A549 (cell line): ENCODE results near the gene NAA38.

ENCODE experiments used
- CTCF ChIP-seq: fragments of >200 bp; sonication (Bioruptor Twin); formaldehyde crosslinking; IDR thresholded peaks from 3 replicates; pipeline ENCODE4 v1.5.1; 2016
- HOXB13 ChIP-seq: fragments of 250-450 bp; sonication (Bioruptor Pico); IDR thresholded peaks from 2 replicates; pipeline ENCODE4 v1.5.0; 2020; ENCODE audit warnings: low read depth, mild to moderate bottlenecking, moderate library complexity
- POLR2AphosphoS2 ChIP-seq: conservative IDR thresholded peaks from 2 replicates; pipeline ENCODE4 v1.6.1; 2012; ENCODE audit warnings: low read length, improper control_type of control experiment, inconsistent platforms
- RCOR1 ChIP-seq: fragments of 150-350 bp; IDR thresholded peaks from 2 replicates; pipeline ENCODE4 v1.6.1; 2014; ENCODE audit warnings: antibody characterized with exemption, low read length, low read depth
- REST ChIP-seq: fragments of 200-600 bp; sonication (generic); IDR thresholded peaks from 2 replicates; pipeline ENCODE4 v1.6.1; 2016; ENCODE audit warnings: antibody characterized with exemption, mild to moderate bottlenecking, moderate library complexity

- no peak for TF ChIP-seq HOXB13 (CRISPR knock-in tag)
- TF ChIP-seq RCOR1, result no peak
- TF ChIP-seq CTCF, result no peak
- no peak for TF ChIP-seq POLR2AphosphoS2
- TF ChIP-seq REST, result no peak
These were observed 1.7 kb downstream of the NAA38 start for GRCh38 chr17:7855660-7856010.
